ENCODE results near the gene SVIL.
A peak's percentile ranks its signal among the peaks of the same experiment; 100 is the strongest.

SVIL gene

GRCh38 chr10:29586509-29586908 lies 48.3 kb downstream of the SVIL start:
- no peak overlapping the region for H2AK5ac ChIP-seq (ENCODE audit: low read length)
- H3K9ac ChIP-seq (ENCODE audit: low read length), result no peak overlapping the region
- H3K4me2 ChIP-seq (ENCODE audit: low read length), result no peak overlapping the region
- H3K27me3 ChIP-seq (ENCODE audit: insufficient read depth, low read length), result no peaks in the 10 kb centered on the region
- peaks cover 17% of the 10 kb centered on the region for H3K79me1 ChIP-seq (ENCODE audit: low read length)
- no peak overlapping the region for H4K8ac ChIP-seq (ENCODE audit: low read depth, low read length)
- no peak overlapping the region for H3K27ac ChIP-seq (ENCODE audit: low read depth, low read length)
- no peak overlapping the region for H3K23ac ChIP-seq (ENCODE audit: low read length)
- no peak overlapping the region for H3K4me3 ChIP-seq (ENCODE audit: low read depth, low read length)
- no CpG with 5 or more reads among the region's 4 CpGs for WGBS (ENCODE audit: extremely low coverage, insufficient coverage, insufficient read length)
- peaks cover 23 to 27% of the 10 kb centered on the region in 2 experiments for H3K4me1 ChIP-seq (ENCODE audit: control insufficient read depth in 1 of 2, insufficient read depth in 2 of 2, low read length in 2 of 2)
- no peaks in the 10 kb centered on the region for H3K9me3 ChIP-seq (ENCODE audit: insufficient read depth, low read depth, low read length)
- no peak overlapping the region for H4K91ac ChIP-seq (ENCODE audit: low read depth, low read length)
- no peak overlapping the region for H3K18ac ChIP-seq (ENCODE audit: low read length)
- H2BK12ac ChIP-seq (ENCODE audit: low read length), result no peak overlapping the region
- H4K12ac ChIP-seq (ENCODE audit: low read depth, low read length), result no peak overlapping the region
- DNase-seq, result no peak
- H2AFZ ChIP-seq (ENCODE audit: insufficient read depth, low read length, poor library complexity), result no peak overlapping the region
- no peak overlapping the region for H3K14ac ChIP-seq (ENCODE audit: low read length)
- H3K4ac ChIP-seq (ENCODE audit: low read depth, low read length), result no peak overlapping the region
- H2BK5ac ChIP-seq (ENCODE audit: low read depth, low read length, poor library complexity), result no peak overlapping the region
- peaks cover 3% of the 10 kb centered on the region for H3K79me2 ChIP-seq (ENCODE audit: control insufficient read depth, insufficient read depth, low read length, poor library complexity)
- no peak overlapping the region for H2BK120ac ChIP-seq (ENCODE audit: insufficient read depth, low read length, poor library complexity)
- H3K36me3 ChIP-seq (ENCODE audit: control insufficient read depth in 1 of 2, insufficient read depth in 2 of 2, low read length in 2 of 2), result no peaks in the 10 kb centered on the region

GRCh38 chr10:29585488-29585976 lies 49.2 kb downstream of the SVIL start:
- H2AK5ac ChIP-seq (ENCODE audit: low read length), result no peak overlapping the region
- H3K4me3 ChIP-seq (ENCODE audit: low read depth, low read length), result no peak overlapping the region
- no peak overlapping the region for H3K14ac ChIP-seq (ENCODE audit: low read length)
- peaks cover 23 to 27% of the 10 kb centered on the region in 2 experiments for H3K4me1 ChIP-seq (ENCODE audit: control insufficient read depth in 1 of 2, insufficient read depth in 2 of 2, low read length in 2 of 2)
- no peaks in the 10 kb centered on the region for H3K36me3 ChIP-seq (ENCODE audit: control insufficient read depth in 1 of 2, insufficient read depth in 2 of 2, low read length in 2 of 2)
- H3K27me3 ChIP-seq (ENCODE audit: insufficient read depth, low read length), result no peaks in the 10 kb centered on the region
- no peak for DNase-seq
- H3K4ac ChIP-seq (ENCODE audit: low read depth, low read length), result no peak overlapping the region
- WGBS (ENCODE audit: extremely low coverage, insufficient coverage, insufficient read length), result no CpG with 5 or more reads among the region's 18 CpGs
- peaks cover 17% of the 10 kb centered on the region for H3K79me1 ChIP-seq (ENCODE audit: low read length)
- H3K18ac ChIP-seq (ENCODE audit: low read length), result no peak overlapping the region
- no peak overlapping the region for H3K27ac ChIP-seq (ENCODE audit: low read depth, low read length)
- no peak overlapping the region for H4K91ac ChIP-seq (ENCODE audit: low read depth, low read length)
- H2BK12ac ChIP-seq (ENCODE audit: low read length), result no peak overlapping the region
- peaks cover 3% of the 10 kb centered on the region for H3K79me2 ChIP-seq (ENCODE audit: control insufficient read depth, insufficient read depth, low read length, poor library complexity)
- H4K8ac ChIP-seq (ENCODE audit: low read depth, low read length), result no peak overlapping the region
- H3K9ac ChIP-seq (ENCODE audit: low read length), result no peak overlapping the region
- H2AFZ ChIP-seq (ENCODE audit: insufficient read depth, low read length, poor library complexity), result no peak overlapping the region
- no peak overlapping the region for H3K23ac ChIP-seq (ENCODE audit: low read length)
- no peak overlapping the region for H3K4me2 ChIP-seq (ENCODE audit: low read length)
- no peaks in the 10 kb centered on the region for H3K9me3 ChIP-seq (ENCODE audit: insufficient read depth, low read depth, low read length)
- H2BK120ac ChIP-seq (ENCODE audit: insufficient read depth, low read length, poor library complexity), result no peak overlapping the region
- no peak overlapping the region for H2BK5ac ChIP-seq (ENCODE audit: low read depth, low read length, poor library complexity)
- H4K12ac ChIP-seq (ENCODE audit: low read depth, low read length), result no peak overlapping the region

- Histone ChIP-seq H3K4me2 (ENCODE audit: low read length) (no peak overlapping the region), H3K4me1 (ENCODE audit: control insufficient read depth in 1 of 2, insufficient read depth in 2 of 2, low read length in 2 of 2) (peaks cover 21 to 25% of the 10 kb centered on the region in 2 experiments), H4K8ac (ENCODE audit: low read depth, low read length) (no peak overlapping the region), H3K14ac (ENCODE audit: low read length) (no peak overlapping the region), H3K36me3 (ENCODE audit: control insufficient read depth in 1 of 2, insufficient read depth in 2 of 2, low read length in 2 of 2) (peaks cover 1 to 3% of the 10 kb centered on the region in 2 experiments), H3K23ac (ENCODE audit: low read length) (no peak overlapping the region), H2BK5ac (ENCODE audit: low read depth, low read length, poor library complexity) (no peak overlapping the region), H3K4me3 (ENCODE audit: low read depth, low read length) (no peak overlapping the region), H3K9me3 (ENCODE audit: insufficient read depth, low read depth, low read length) (peaks cover 2% of the 10 kb centered on the region), H3K9ac (ENCODE audit: low read length) (no peak overlapping the region), H2BK120ac (ENCODE audit: insufficient read depth, low read length, poor library complexity) (no peak overlapping the region), H3K79me2 (ENCODE audit: control insufficient read depth, insufficient read depth, low read length, poor library complexity) (peaks cover 3% of the 10 kb centered on the region), H3K4ac (ENCODE audit: low read depth, low read length) (no peak overlapping the region), H2AFZ (ENCODE audit: insufficient read depth, low read length, poor library complexity) (no peak overlapping the region), H2AK5ac (ENCODE audit: low read length) (no peak overlapping the region), H3K18ac (ENCODE audit: low read length) (no peak overlapping the region), H4K91ac (ENCODE audit: low read depth, low read length) (no peak overlapping the region), H4K12ac (ENCODE audit: low read depth, low read length) (no peak overlapping the region), H2BK12ac (ENCODE audit: low read length) (no peak overlapping the region), H3K27me3 (ENCODE audit: insufficient read depth, low read length) (no peaks in the 10 kb centered on the region), H3K27ac (ENCODE audit: low read depth, low read length) (no peak overlapping the region), H3K79me1 (ENCODE audit: low read length) (peaks cover 18% of the 10 kb centered on the region)
- no CpG with 5 or more reads among the region's 14 CpGs for WGBS (ENCODE audit: extremely low coverage, insufficient coverage, insufficient read length)
- DNase-seq, result no peak
Observed at GRCh38 chr10:29584436-29584835, 50.3 kb downstream of the SVIL start.

- no peak overlapping the region for H3K23ac ChIP-seq (ENCODE audit: low read length)
- no peak overlapping the region for H4K12ac ChIP-seq (ENCODE audit: low read depth, low read length)
- H2BK120ac ChIP-seq (ENCODE audit: insufficient read depth, low read length, poor library complexity), result no peak overlapping the region
- no peak overlapping the region for H4K8ac ChIP-seq (ENCODE audit: low read depth, low read length)
- peak overlapping the region; percentile 27 for H3K18ac ChIP-seq (ENCODE audit: low read length)
- WGBS (ENCODE audit: extremely low coverage, insufficient coverage, insufficient read length), result no CpG with 5 or more reads among the region's 9 CpGs
- no peak overlapping the region for H3K9ac ChIP-seq (ENCODE audit: low read length)
- peaks cover 2% of the 10 kb centered on the region for H3K79me2 ChIP-seq (ENCODE audit: control insufficient read depth, insufficient read depth, low read length, poor library complexity)
- peak overlapping the region; percentile 53 for H2AK5ac ChIP-seq (ENCODE audit: low read length)
- H3K9me3 ChIP-seq (ENCODE audit: insufficient read depth, low read depth, low read length), result peaks cover 3% of the 10 kb centered on the region
- peaks cover 15 to 18% of the 10 kb centered on the region in 2 experiments for H3K4me1 ChIP-seq (ENCODE audit: control insufficient read depth in 1 of 2, insufficient read depth in 2 of 2, low read length in 2 of 2)
- H3K4ac ChIP-seq (ENCODE audit: low read depth, low read length), result peak overlapping the region; percentile 15
- H3K27me3 ChIP-seq (ENCODE audit: insufficient read depth, low read length), result no peaks in the 10 kb centered on the region
- H2BK12ac ChIP-seq (ENCODE audit: low read length), result no peak overlapping the region
- no peak overlapping the region for H3K14ac ChIP-seq (ENCODE audit: low read length)
- H2BK5ac ChIP-seq (ENCODE audit: low read depth, low read length, poor library complexity), result no peak overlapping the region
- no peak overlapping the region for H3K4me3 ChIP-seq (ENCODE audit: low read depth, low read length)
- H4K91ac ChIP-seq (ENCODE audit: low read depth, low read length), result no peak overlapping the region
- no peak overlapping the region for H3K27ac ChIP-seq (ENCODE audit: low read depth, low read length)
- no peak overlapping the region for H3K4me2 ChIP-seq (ENCODE audit: low read length)
- peak overlapping the region; percentile 46 for H2AFZ ChIP-seq (ENCODE audit: insufficient read depth, low read length, poor library complexity)
- DNase-seq, result no peak
- peaks cover 3 to 4% of the 10 kb centered on the region in 2 experiments for H3K36me3 ChIP-seq (ENCODE audit: control insufficient read depth in 1 of 2, insufficient read depth in 2 of 2, low read length in 2 of 2)
- peaks cover 12% of the 10 kb centered on the region for H3K79me1 ChIP-seq (ENCODE audit: low read length)
Observed at GRCh38 chr10:29583674-29584073, 51.1 kb downstream of the SVIL start.

Measured in trophoblast cell (in vitro differentiated cells and primary cell).